Measurements from ENCODE around the gene MTNR1B. TPM values are rescaled to one million over a fixed set of nuclear protein-coding genes. Genes with fewer than 3 reads are reported as not detected.

The MTNR1B gene
- total RNA-seq, 6 experiments from 2014 or later = not detected

DNA sequence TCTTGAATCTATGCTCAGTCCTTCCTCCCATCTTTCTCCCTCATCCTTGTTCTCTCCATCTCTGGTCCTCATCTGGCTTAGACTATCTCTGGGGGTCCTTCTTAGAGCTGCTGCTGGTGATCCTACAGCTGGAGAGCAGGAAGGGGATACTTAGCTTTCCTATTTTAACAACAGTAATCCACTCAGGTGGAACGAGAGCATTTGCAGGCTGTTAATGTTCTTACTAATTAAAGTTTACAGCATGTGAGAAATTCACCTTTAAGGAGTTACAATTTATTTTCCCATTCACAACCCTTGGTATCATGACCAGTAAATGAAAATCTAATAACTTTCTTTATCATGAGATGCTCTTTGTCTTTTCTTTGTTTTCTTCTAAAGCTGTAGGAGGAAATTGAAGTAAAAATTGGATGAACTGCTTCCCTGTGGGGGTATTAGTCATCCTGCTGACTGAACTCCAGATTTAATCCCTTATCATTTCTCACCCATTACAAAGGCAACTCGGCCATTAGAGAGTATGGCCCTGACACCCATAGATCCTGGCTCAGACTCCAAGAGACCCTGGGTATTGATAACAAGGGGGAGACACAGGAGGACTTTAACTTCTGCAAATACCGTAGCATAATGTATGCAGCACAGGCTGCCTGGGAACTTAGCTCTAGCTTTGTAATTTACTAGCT, 37.6 kb upstream of the MTNR1B start:
- Mint-ChIP-seq H3K27me3 (ENCODE audit: insufficient read depth) (peaks cover 11% of the 10 kb centered on the region), H3K36me3 (ENCODE audit: low read depth) (no peaks in the 10 kb centered on the region), H3K9me3 (no peaks in the 10 kb centered on the region), H3K27ac (no peak overlapping the region), H3K4me3 (no peak overlapping the region), H3K4me1 (ENCODE audit: low read depth) (peaks cover 19% of the 10 kb centered on the region)
- DNase-seq = peak; percentile 15
- TF ChIP-seq, protein P1, sequence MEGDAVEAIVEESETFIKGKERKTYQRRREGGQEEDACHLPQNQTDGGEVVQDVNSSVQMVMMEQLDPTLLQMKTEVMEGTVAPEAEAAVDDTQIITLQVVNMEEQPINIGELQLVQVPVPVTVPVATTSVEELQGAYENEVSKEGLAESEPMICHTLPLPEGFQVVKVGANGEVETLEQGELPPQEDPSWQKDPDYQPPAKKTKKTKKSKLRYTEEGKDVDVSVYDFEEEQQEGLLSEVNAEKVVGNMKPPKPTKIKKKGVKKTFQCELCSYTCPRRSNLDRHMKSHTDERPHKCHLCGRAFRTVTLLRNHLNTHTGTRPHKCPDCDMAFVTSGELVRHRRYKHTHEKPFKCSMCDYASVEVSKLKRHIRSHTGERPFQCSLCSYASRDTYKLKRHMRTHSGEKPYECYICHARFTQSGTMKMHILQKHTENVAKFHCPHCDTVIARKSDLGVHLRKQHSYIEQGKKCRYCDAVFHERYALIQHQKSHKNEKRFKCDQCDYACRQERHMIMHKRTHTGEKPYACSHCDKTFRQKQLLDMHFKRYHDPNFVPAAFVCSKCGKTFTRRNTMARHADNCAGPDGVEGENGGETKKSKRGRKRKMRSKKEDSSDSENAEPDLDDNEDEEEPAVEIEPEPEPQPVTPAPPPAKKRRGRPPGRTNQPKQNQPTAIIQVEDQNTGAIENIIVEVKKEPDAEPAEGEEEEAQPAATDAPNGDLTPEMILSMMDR (IDR thresholded peaks at IDR 0.05) = no peak

DNA sequence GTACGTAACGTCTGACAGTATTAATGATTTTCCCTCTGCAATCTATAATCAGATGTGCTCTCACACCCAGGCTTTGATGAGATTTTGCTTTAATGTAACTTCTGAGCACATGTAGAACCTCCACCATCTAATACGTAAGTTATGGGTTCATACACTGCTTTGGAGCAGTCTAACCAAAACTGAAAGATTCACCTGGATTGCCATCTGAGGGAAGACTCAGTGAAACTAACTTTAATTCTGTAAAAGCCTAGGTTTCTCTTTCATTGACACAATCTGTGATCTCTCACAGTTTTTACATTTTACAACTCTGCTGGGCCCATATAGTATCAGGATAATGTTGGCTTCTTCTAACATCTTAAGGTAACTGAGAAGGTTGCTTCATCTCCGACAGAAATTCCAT, 30.1 kb upstream of the MTNR1B start:
- Mint-ChIP-seq H3K9me3 (peaks cover 12% of the 10 kb centered on the region), H3K4me1 (ENCODE audit: low read depth) (peaks cover 7% of the 10 kb centered on the region), H3K27ac (no peak overlapping the region), H3K4me3 (no peak overlapping the region), H3K27me3 (ENCODE audit: insufficient read depth) (peaks cover 5% of the 10 kb centered on the region), H3K36me3 (ENCODE audit: low read depth) (peaks cover 7% of the 10 kb centered on the region; the same call in 1 of the 2 replicates)
- TF ChIP-seq, protein P1 (IDR thresholded peaks at IDR 0.05) = no peak
- no peak for DNase-seq

DNA sequence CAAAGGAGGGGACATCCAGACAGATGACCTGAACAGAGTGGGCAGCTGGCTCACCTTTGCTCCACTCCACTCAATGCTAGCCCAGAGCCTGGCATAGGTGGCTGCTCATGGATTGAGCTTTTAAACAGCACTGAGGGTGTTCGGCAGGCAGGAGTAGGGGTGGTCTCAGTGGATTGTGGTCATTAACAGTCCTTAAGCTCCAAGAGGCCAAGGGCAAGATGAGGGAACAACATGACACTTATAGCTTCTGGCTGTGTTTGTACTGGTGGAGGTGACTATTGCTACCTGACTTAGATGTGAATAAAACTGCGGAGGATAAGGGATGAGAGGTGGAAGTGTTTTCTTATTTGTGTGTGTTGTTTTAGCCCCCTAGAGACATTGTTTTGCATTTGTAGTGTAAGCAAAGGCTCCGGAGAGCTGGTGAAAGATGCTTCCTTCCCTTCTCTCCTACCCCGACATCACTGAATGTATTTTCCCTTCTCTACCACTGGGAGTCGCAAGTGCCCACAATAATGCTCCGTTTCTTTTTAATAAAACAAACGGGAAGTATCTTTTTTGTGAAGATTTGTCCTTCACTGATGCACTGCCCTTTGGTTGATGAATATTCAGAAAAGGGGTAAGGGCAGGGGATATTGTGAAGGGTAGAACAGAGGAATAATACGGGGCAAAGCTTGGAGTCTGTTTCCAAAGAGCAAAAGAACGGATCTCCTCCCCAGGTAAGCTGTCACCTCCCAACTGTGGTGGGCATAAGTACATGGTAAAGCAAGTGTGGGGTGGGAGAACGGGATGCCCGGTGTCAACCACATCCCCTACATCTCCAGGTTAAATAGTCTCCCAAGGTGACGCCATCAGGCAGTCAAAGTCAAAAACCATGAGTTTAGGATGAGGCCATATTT, 27.5 kb upstream of the MTNR1B start:
- TF ChIP-seq, protein P1 (IDR thresholded peaks at IDR 0.05) = peak; percentile 90
- H3K36me3 Mint-ChIP-seq (ENCODE audit: low read depth) = peaks cover 17% of the 10 kb centered on the region
- H3K4me3 Mint-ChIP-seq = no peak overlapping the region
- H3K9me3 Mint-ChIP-seq = peaks cover 17% of the 10 kb centered on the region
- no peak overlapping the region for H3K27ac Mint-ChIP-seq
- peaks cover 5% of the 10 kb centered on the region for H3K27me3 Mint-ChIP-seq (ENCODE audit: insufficient read depth)
- H3K4me1 Mint-ChIP-seq (ENCODE audit: low read depth) = peaks cover 7% of the 10 kb centered on the region
- peak; percentile 33 for DNase-seq

DNA sequence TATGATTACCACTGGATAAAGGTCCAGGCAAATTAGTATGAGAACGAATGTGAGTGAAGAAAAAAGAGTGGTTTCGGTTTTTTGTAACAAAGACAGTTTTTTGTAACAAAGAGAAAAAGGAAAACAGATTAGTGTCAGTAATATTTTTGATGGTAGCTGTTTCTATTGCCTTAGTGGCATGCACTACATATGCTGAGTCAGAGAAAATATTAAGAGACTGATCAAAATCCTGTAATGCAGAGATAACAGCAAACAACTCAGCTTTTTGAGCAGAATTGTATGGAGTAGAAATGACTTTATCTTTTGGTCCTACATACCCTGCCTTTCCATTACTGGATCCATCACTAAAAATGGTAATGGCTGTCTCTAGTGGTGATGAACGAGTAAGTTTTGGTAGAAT, 22.7 kb upstream of the MTNR1B start:
- DNase-seq = no peak
- H3K27ac Mint-ChIP-seq = no peak overlapping the region
- H3K27me3 Mint-ChIP-seq (ENCODE audit: insufficient read depth) = peaks cover 8% of the 10 kb centered on the region
- H3K9me3 Mint-ChIP-seq = peaks cover 42% of the 10 kb centered on the region
- peaks cover 35% of the 10 kb centered on the region for H3K36me3 Mint-ChIP-seq (ENCODE audit: low read depth)
- no peak overlapping the region for H3K4me3 Mint-ChIP-seq
- TF ChIP-seq, protein P1 (IDR thresholded peaks at IDR 0.05) = no peak
- H3K4me1 Mint-ChIP-seq (ENCODE audit: low read depth) = peaks cover 7% of the 10 kb centered on the region

DNA sequence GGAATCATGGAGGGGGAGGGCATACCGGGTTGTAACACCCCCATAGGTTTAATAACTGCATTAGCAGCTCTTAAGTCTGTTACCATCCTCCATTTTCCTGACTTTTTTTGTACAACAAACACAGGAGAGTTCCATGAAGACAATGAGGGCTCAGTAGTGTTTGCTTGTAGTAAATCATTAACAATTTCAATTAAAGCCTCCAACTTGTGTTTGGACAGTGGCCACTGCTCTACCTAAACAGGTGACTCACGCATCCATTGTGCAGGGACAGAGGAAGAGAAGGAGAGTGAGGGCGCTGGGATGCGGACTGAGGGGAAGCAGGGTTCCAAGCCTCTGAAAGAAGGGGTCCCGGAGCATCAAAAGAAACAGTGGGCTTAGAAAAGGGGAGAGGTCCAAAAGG, 21.3 kb upstream of the MTNR1B start:
- H3K36me3 Mint-ChIP-seq (ENCODE audit: low read depth) = peaks cover 35% of the 10 kb centered on the region
- no peak overlapping the region for H3K4me3 Mint-ChIP-seq

More for the DNA sequence above, 21.3 kb upstream of the MTNR1B start:
- TF ChIP-seq, protein P1 (IDR thresholded peaks at IDR 0.05) = no peak
- H3K27ac Mint-ChIP-seq = no peak overlapping the region
- DNase-seq = no peak
- H3K9me3 Mint-ChIP-seq = peaks cover 39% of the 10 kb centered on the region
- H3K4me1 Mint-ChIP-seq (ENCODE audit: low read depth) = no peaks in the 10 kb centered on the region
- H3K27me3 Mint-ChIP-seq (ENCODE audit: insufficient read depth) = peaks cover 9% of the 10 kb centered on the region
